ENCODE measurements around the gene TMTC1. TPM values are rescaled to one million over a fixed set of nuclear protein-coding genes. Genes with fewer than 3 reads are reported as not detected.

TMTC1 gene
- total RNA-seq, 1 experiment from 2014 or later = 6.1 TPM

- H3K27me3 ChIP-seq (replicated peaks; ENCODE audit: insufficient read depth, low read depth, low read length, poor library complexity) = peaks cover 2% of the 10 kb centered on the region
- H3K4me3 ChIP-seq (ENCODE audit: low read depth, low read length, poor library complexity, severe bottlenecking) = no peak overlapping the region
- H3K9me3 ChIP-seq (ENCODE audit: low read depth, low read length, poor library complexity, severe bottlenecking) = no peaks in the 10 kb centered on the region
- intact Hi-C loops (cut with micrococcal nuclease; ENCODE audit: unreplicated experiment) = no loop called here
- POLR2A ChIA-PET (ENCODE audit: low non-redundant PET) = no interaction called here
- H3K27ac ChIP-seq (ENCODE audit: low read depth, low read length, poor library complexity, severe bottlenecking) = no peak overlapping the region
- H3K4me1 ChIP-seq (ENCODE audit: insufficient read depth, low read length, poor library complexity, severe bottlenecking) = no peaks in the 10 kb centered on the region
- CTCF ChIA-PET = no interaction called here
- no peaks in the 10 kb centered on the region for H3K36me3 ChIP-seq (ENCODE audit: insufficient read depth, low read length, poor library complexity, severe bottlenecking)
- no TSS peak for BruUV-seq (replicated peaks)
- no peak for DNase-seq (ENCODE audit: low spot score)
- TF ChIP-seq CTCF (conservative IDR thresholded peaks at IDR 0.05; ENCODE audit: low read depth, low read length) = no peak
- TF ChIP-seq EZH2 (IDR thresholded peaks at IDR 0.05; ENCODE audit: borderline replicate concordance, low read depth, low read length, poor library complexity, severe bottlenecking) = no peak
Measured at GRCh38 chr12:29463198-29463597, 320.5 kb downstream of the TMTC1 start.

- Histone ChIP-seq H3K36me3 (ENCODE audit: insufficient read depth, low read length, poor library complexity, severe bottlenecking) (no peaks in the 10 kb centered on the region), H3K27me3 (replicated peaks; ENCODE audit: insufficient read depth, low read depth, low read length, poor library complexity) (peaks cover 2% of the 10 kb centered on the region), H3K4me1 (ENCODE audit: insufficient read depth, low read length, poor library complexity, severe bottlenecking) (no peaks in the 10 kb centered on the region), H3K4me3 (ENCODE audit: low read depth, low read length, poor library complexity, severe bottlenecking) (no peak overlapping the region), H3K27ac (ENCODE audit: low read depth, low read length, poor library complexity, severe bottlenecking) (no peak overlapping the region), H3K9me3 (ENCODE audit: low read depth, low read length, poor library complexity, severe bottlenecking) (no peaks in the 10 kb centered on the region)
- TF ChIP-seq CTCF (conservative IDR thresholded peaks at IDR 0.05; ENCODE audit: low read depth, low read length) (no peak), EZH2 (IDR thresholded peaks at IDR 0.05; ENCODE audit: borderline replicate concordance, low read depth, low read length, poor library complexity, severe bottlenecking) (no peak)
- intact Hi-C loops (cut with micrococcal nuclease; ENCODE audit: unreplicated experiment) = no loop called here
- no peak for DNase-seq (ENCODE audit: low spot score)
- ChIA-PET CTCF (no interaction called here), POLR2A (ENCODE audit: low non-redundant PET) (no interaction called here)
- no TSS peak for BruUV-seq (replicated peaks)
Measured at GRCh38 chr12:29460082-29460481, 323.7 kb downstream of the TMTC1 start.

GRCh38 chr12:29455087-29455486 is 328.7 kb downstream of the TMTC1 start:
- H3K27me3 ChIP-seq (replicated peaks; ENCODE audit: insufficient read depth, low read depth, low read length, poor library complexity) = peaks cover 14% of the 10 kb centered on the region
- BruUV-seq (replicated peaks) = no TSS peak
- no peaks in the 10 kb centered on the region for H3K4me1 ChIP-seq (ENCODE audit: insufficient read depth, low read length, poor library complexity, severe bottlenecking)
- no peak overlapping the region for H3K4me3 ChIP-seq (ENCODE audit: low read depth, low read length, poor library complexity, severe bottlenecking)
- no peak for DNase-seq (ENCODE audit: low spot score)
- no peaks in the 10 kb centered on the region for H3K9me3 ChIP-seq (ENCODE audit: low read depth, low read length, poor library complexity, severe bottlenecking)
- TF ChIP-seq EZH2 (IDR thresholded peaks at IDR 0.05; ENCODE audit: borderline replicate concordance, low read depth, low read length, poor library complexity, severe bottlenecking) (no peak), CTCF (conservative IDR thresholded peaks at IDR 0.05; ENCODE audit: low read depth, low read length) (no peak)
- no peaks in the 10 kb centered on the region for H3K36me3 ChIP-seq (ENCODE audit: insufficient read depth, low read length, poor library complexity, severe bottlenecking)
- intact Hi-C loops (cut with micrococcal nuclease; ENCODE audit: unreplicated experiment) = no loop called here
- H3K27ac ChIP-seq (ENCODE audit: low read depth, low read length, poor library complexity, severe bottlenecking) = no peak overlapping the region
- CTCF ChIA-PET = no interaction called here
- POLR2A ChIA-PET (ENCODE audit: low non-redundant PET) = no interaction called here
